IPS-18a (cell line): ENCODE results near the gene MKS1.

Source experiments
- H3K27ac ChIP-seq: one replicate; pipeline ENCODE4 v1.5.1; 2013; ENCODE audit warnings: low read length
- H3K27me3 ChIP-seq: one replicate; pipeline ENCODE4 v1.6.1; 2013; ENCODE audit warnings: mild to moderate bottlenecking, low read length; ENCODE audit not compliant: control insufficient read depth, insufficient read depth
- H3K36me3 ChIP-seq: one replicate; pipeline ENCODE4 v1.6.1; 2013; ENCODE audit warnings: low read depth, low read length; ENCODE audit not compliant: control insufficient read depth
- H3K4me1 ChIP-seq: one replicate; pipeline ENCODE4 v1.6.1; 2013; ENCODE audit warnings: low read depth, low read length; ENCODE audit not compliant: control insufficient read depth
- H3K4me3 ChIP-seq: one replicate; pipeline ENCODE4 v1.5.1; 2013; ENCODE audit warnings: low read length
- H3K9ac ChIP-seq: one replicate; pipeline ENCODE4 v1.6.1; 2013; ENCODE audit warnings: mild to moderate bottlenecking, low read length, moderate library complexity
- H3K9me3 ChIP-seq: one replicate; pipeline ENCODE4 v1.6.1; 2013; ENCODE audit warnings: low read depth, low read length; ENCODE audit not compliant: control insufficient read depth

Gene MKS1

DNA sequence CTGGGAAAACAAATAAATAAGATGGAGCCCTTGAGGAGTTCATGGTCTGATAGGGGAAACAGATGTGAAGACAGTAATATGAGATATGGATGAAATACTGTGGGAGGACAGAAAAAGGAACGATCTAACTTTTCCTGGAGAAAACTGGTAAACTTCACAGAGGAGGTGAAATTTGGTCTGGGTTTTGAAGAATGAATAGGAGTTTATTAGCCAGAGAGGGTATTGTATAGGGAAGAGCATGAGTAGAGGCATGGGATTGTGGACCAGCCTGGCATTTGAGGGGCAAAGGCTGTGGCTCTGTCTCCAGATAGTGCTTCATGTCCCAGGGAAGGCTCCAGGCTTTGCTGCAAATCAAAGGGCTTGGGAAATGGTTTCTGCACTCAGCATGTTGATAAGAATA is 20.9 kb upstream of the MKS1 start:
- Histone ChIP-seq H3K9ac (no peak overlapping the region), H3K4me3 (no peak overlapping the region), H3K27ac (no peak overlapping the region), H3K4me1 (no peaks in the 10 kb centered on the region), H3K27me3 (peaks cover 37% of the 10 kb centered on the region), H3K9me3 (no peaks in the 10 kb centered on the region), H3K36me3 (no peaks in the 10 kb centered on the region)

- no peak within 1 kb of the TSS for H3K27ac ChIP-seq
- no peak within 1 kb of the TSS for H3K4me3 ChIP-seq
- no peaks in the 10 kb centered on the region for H3K4me1 ChIP-seq
- peaks cover 44% of the 10 kb centered on the region for H3K27me3 ChIP-seq
- H3K36me3 ChIP-seq: no peaks in the 10 kb centered on the region
- no peaks in the 10 kb centered on the region for H3K9me3 ChIP-seq
- H3K9ac ChIP-seq: no peak within 1 kb of the TSS
Observed at GRCh38 chr17:58238147-58238634, 19.1 kb upstream of the MKS1 start, which contains the start of gene LPO. TSS of gene LPO (plus strand) at chr17:58238584. CDS start at chr17:58242980, 4,396 bp downstream.

DNA sequence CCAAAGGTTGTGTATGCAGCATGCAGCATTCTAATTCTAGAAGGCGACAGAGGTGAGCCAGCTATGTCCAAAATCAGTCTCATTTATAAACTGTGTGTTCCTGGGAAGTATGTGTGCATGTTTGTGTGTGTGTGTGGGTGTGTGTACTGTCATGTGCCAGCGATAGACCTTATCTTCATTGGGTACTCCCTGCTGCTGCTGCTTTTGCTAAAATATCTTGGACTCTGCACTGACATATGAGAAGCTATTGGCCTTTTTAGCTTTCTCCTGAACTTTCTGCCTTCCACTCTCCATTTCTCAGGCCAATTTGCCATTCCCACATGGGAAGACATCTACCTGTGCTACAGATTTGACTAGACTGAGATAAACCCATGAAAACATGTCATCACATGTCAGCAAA is 17.3 kb upstream of the MKS1 start:
- Histone ChIP-seq H3K9me3 (no peaks in the 10 kb centered on the region), H3K27ac (no peak overlapping the region), H3K36me3 (no peaks in the 10 kb centered on the region), H3K27me3 (peaks cover 38% of the 10 kb centered on the region), H3K4me1 (no peaks in the 10 kb centered on the region), H3K9ac (no peak overlapping the region), H3K4me3 (no peak overlapping the region)

DNA sequence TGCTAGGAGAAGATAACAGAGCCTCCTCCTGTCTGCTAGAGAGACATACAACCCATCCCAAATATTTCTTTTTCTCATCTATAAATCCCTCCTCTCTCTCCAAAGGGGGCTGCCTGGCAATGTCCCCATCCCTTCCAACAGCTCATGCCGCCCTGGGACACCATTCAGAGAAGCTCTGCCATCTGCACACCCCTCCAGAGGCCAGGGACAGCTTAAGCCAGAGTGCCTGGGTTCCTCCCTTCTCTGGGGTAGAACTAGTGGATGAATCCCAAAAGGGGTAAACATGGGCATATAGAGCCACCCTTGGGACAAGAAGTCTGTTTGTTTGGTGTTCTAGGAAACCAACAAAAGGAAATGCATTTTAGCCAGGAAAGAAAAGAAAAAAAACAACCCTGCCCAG is 16.8 kb upstream of the MKS1 start:
- Histone ChIP-seq H3K4me3 (no peak overlapping the region), H3K27me3 (peaks cover 38% of the 10 kb centered on the region), H3K9ac (no peak overlapping the region), H3K27ac (no peak overlapping the region), H3K9me3 (no peaks in the 10 kb centered on the region), H3K36me3 (no peaks in the 10 kb centered on the region), H3K4me1 (no peaks in the 10 kb centered on the region)

GRCh38 chr17:58234512-58234911 is 15.5 kb upstream of the MKS1 start:
- Histone ChIP-seq H3K27me3 (peaks cover 29% of the 10 kb centered on the region), H3K4me3 (no peak overlapping the region), H3K9me3 (no peaks in the 10 kb centered on the region), H3K27ac (no peak overlapping the region), H3K9ac (no peak overlapping the region), H3K36me3 (no peaks in the 10 kb centered on the region), H3K4me1 (no peaks in the 10 kb centered on the region)

GRCh38 chr17:58233543-58233942 is 14.5 kb upstream of the MKS1 start:
- no peak overlapping the region for H3K27ac ChIP-seq
- peaks cover 5% of the 10 kb centered on the region for H3K4me1 ChIP-seq
- no peak overlapping the region for H3K4me3 ChIP-seq
- no peaks in the 10 kb centered on the region for H3K9me3 ChIP-seq
- no peak overlapping the region for H3K9ac ChIP-seq
- no peaks in the 10 kb centered on the region for H3K36me3 ChIP-seq
- peaks cover 29% of the 10 kb centered on the region for H3K27me3 ChIP-seq

DNA sequence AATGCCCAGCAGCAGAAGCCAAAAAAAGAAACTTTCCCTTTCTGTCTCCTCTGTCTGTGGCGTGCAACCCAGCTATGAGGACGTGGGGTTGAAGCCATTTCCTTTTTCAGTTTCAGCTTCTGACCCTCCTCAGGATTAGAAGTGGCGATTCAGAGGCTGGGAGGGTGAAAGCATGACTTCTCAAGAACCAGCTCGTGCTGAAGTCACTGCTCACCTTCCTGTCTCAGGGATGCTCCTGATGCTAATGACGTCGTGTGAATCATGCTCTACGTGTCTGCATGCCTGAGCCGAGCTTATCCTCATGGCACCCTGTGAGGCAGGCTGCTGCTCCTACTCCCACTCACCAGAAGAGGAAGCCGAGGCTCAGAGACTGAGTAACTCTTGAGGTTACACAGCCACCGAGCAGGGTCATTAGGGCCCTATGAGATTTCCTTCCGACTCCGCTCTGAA is 13.7 kb upstream of the MKS1 start:
- H3K27me3 ChIP-seq: peaks cover 29% of the 10 kb centered on the region
- H3K9ac ChIP-seq: no peak overlapping the region
- H3K36me3 ChIP-seq: no peaks in the 10 kb centered on the region
- no peaks in the 10 kb centered on the region for H3K9me3 ChIP-seq
- H3K4me1 ChIP-seq: peaks cover 5% of the 10 kb centered on the region
- H3K4me3 ChIP-seq: no peak overlapping the region
- no peak overlapping the region for H3K27ac ChIP-seq

- Histone ChIP-seq H3K36me3 (no peaks in the 10 kb centered on the region), H3K27me3 (peaks cover 28% of the 10 kb centered on the region), H3K9me3 (no peaks in the 10 kb centered on the region), H3K4me1 (peaks cover 5% of the 10 kb centered on the region), H3K4me3 (no peak overlapping the region), H3K27ac (no peak overlapping the region), H3K9ac (no peak overlapping the region)
Observed at GRCh38 chr17:58231641-58232040, 12.6 kb upstream of the MKS1 start.

GRCh38 chr17:58229881-58230280 is 10.8 kb upstream of the MKS1 start:
- peaks cover 13% of the 10 kb centered on the region for H3K27me3 ChIP-seq
- H3K9me3 ChIP-seq: no peaks in the 10 kb centered on the region
- peaks cover 5% of the 10 kb centered on the region for H3K4me1 ChIP-seq
- H3K27ac ChIP-seq: no peak overlapping the region
- H3K36me3 ChIP-seq: no peaks in the 10 kb centered on the region
- no peak overlapping the region for H3K9ac ChIP-seq
- no peak overlapping the region for H3K4me3 ChIP-seq

- no peak overlapping the region for H3K27ac ChIP-seq
- H3K4me3 ChIP-seq: no peak overlapping the region
- no peaks in the 10 kb centered on the region for H3K9me3 ChIP-seq
- no peak overlapping the region for H3K9ac ChIP-seq
- H3K4me1 ChIP-seq: peaks cover 5% of the 10 kb centered on the region
- no peaks in the 10 kb centered on the region for H3K36me3 ChIP-seq
- H3K27me3 ChIP-seq: peaks cover 10% of the 10 kb centered on the region
Observed at GRCh38 chr17:58229384-58229783, 10.3 kb upstream of the MKS1 start.

DNA sequence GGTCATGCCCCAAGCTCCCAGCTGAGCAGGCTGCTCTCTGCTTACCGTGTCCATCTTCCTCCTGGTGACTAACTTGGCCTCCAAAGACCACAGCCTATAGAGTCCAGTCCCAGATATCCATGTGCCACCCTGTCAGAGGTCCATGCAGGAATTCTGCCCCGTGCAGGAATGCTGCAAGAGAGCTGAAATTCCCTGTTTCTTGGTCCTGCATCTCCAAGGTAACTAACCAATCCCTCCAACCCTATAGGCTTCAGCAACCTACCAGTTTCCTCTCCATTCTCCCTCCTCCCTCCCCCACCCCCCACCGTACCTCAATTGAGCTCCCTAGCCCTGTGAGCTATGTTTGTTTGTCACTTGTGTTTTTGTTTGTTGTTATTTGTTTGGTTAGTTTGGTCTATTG is 9.6 kb upstream of the MKS1 start:
- H3K27me3 ChIP-seq: peaks cover 7% of the 10 kb centered on the region
- H3K9me3 ChIP-seq: no peaks in the 10 kb centered on the region
- H3K27ac ChIP-seq: no peak overlapping the region
- H3K4me3 ChIP-seq: no peak overlapping the region
- H3K36me3 ChIP-seq: no peaks in the 10 kb centered on the region
- H3K4me1 ChIP-seq: peaks cover 5% of the 10 kb centered on the region
- H3K9ac ChIP-seq: no peak overlapping the region

GRCh38 chr17:58227733-58228132 is 8.7 kb upstream of the MKS1 start:
- H3K4me1 ChIP-seq: peaks cover 5% of the 10 kb centered on the region
- no peaks in the 10 kb centered on the region for H3K9me3 ChIP-seq
- H3K27ac ChIP-seq: no peak overlapping the region
- no peaks in the 10 kb centered on the region for H3K36me3 ChIP-seq
- H3K4me3 ChIP-seq: no peak overlapping the region
- H3K9ac ChIP-seq: no peak overlapping the region
- peaks cover 7% of the 10 kb centered on the region for H3K27me3 ChIP-seq
